Omental fat pad (tissue), 4 donors: Measurements from ENCODE around the gene PHIP. TPM values are rescaled to one million over a fixed set of nuclear protein-coding genes. Genes with fewer than 3 reads are reported as not detected.

Experiments used
- ATAC-seq: fragments of 150-250 bp; one replicate; pipeline ENCODE4 v1.9.1; 2016; ENCODE audit warnings: mild to moderate bottlenecking, moderate library complexity; ENCODE audit not compliant: low FRiP score
- DNase-seq: peaks from one replicate; pipeline ENCODE4 v3.0.0-alpha.2; 2019; ENCODE audit warnings: low spot score
- CTCF ChIP-seq, 3 donors: fragments of 450-650 bp; IDR thresholded peaks; one replicate each; pipeline ENCODE4 v1.5.1; 2016 to 2017; ENCODE audit warnings: antibody characterized with exemption in 3 of 3, mild to moderate bottlenecking in 3 of 3, moderate library complexity in 2 of 3
- total RNA-seq, 4 donors: library from RNA; depleted of rRNA; stranded (reverse); fragments of >200 nt; gene quantifications; one replicate each; pipeline ENCODE4 v1.1.0, GENCODE V29; 2016

The PHIP gene
- total RNA-seq, 4 donors from 2014 or later = 18.0 to 43.3 (median 23.9) TPM

- no peak for ATAC-seq
- DNase-seq = no peak
- no peak for TF ChIP-seq CTCF (IDR thresholded peaks at IDR 0.05)
These were observed 49.3 kb downstream of the PHIP start for GRCh38 chr6:79028641-79029314.

- ATAC-seq (no peak), DNase-seq (no peak)
- no peak for TF ChIP-seq CTCF (IDR thresholded peaks at IDR 0.05)
These were observed 66.1 kb downstream of the PHIP start for GRCh38 chr6:79011940-79012339.

- no peak for TF ChIP-seq CTCF (IDR thresholded peaks at IDR 0.05)
- ATAC-seq = no peak
- DNase-seq = no peak
These were observed 67.6 kb downstream of the PHIP start for GRCh38 chr6:79010422-79010821.

- no peak for TF ChIP-seq CTCF (IDR thresholded peaks at IDR 0.05)
- no peak for ATAC-seq
- DNase-seq = no peak
These were observed 68.2 kb downstream of the PHIP start for GRCh38 chr6:79009819-79010218.

GRCh38 chr6:79005497-79005896 lies 72.6 kb downstream of the PHIP start:
- TF ChIP-seq CTCF (IDR thresholded peaks at IDR 0.05) = no peak
- ATAC-seq (no peak), DNase-seq (no peak)

- ATAC-seq (no peak), DNase-seq (no peak)
- no peak for TF ChIP-seq CTCF (IDR thresholded peaks at IDR 0.05)
These were observed 73.0 kb downstream of the PHIP start for GRCh38 chr6:79005024-79005423.

- no peak for ATAC-seq
- DNase-seq = no peak
- TF ChIP-seq CTCF (IDR thresholded peaks at IDR 0.05) = no peak
These were observed 73.8 kb downstream of the PHIP start for GRCh38 chr6:79004239-79004638.
